ENCODE results near the gene NBR1.
"Not testable (repeated sequence)": the region's sequence is repeated elsewhere in the genome, so short reads cannot be mapped to it uniquely, and the experiment has no call there.

NBR1 gene

GRCh38 chr17:43153197-43153835 is 17.7 kb upstream of the NBR1 start:
- not testable (repeated sequence) for DNase-seq (ENCODE audit: low read depth in 2 of 2, low spot score in 1 of 2)

GRCh38 chr17:43155666-43156065 is 15.3 kb upstream of the NBR1 start:
- DNase-seq (ENCODE audit: low read depth in 2 of 2, low spot score in 1 of 2), result no peak

- not testable (repeated sequence) for DNase-seq (ENCODE audit: low read depth in 2 of 2, low spot score in 1 of 2)
These were observed 11.8 kb upstream of the NBR1 start for GRCh38 chr17:43159232-43159631.

- not testable (repeated sequence) for DNase-seq (ENCODE audit: low read depth in 2 of 2, low spot score in 1 of 2)
These were observed 11.1 kb upstream of the NBR1 start for GRCh38 chr17:43159957-43160356.

- not testable (repeated sequence) for DNase-seq (ENCODE audit: low read depth in 2 of 2, low spot score in 1 of 2)
These were observed 5.0 kb upstream of the NBR1 start for GRCh38 chr17:43165971-43166370.

GRCh38 chr17:43169561-43170139 is 1.4 kb upstream of the NBR1 start:
- no peak for DNase-seq (ENCODE audit: low read depth in 2 of 2, low spot score in 1 of 2)

- peak; percentile 62 to 77 for DNase-seq (ENCODE audit: low read depth in 2 of 2, low spot score in 1 of 2)
These were observed 761 bp upstream of the NBR1 start for GRCh38 chr17:43170140-43170765.

GRCh38 chr17:43171586-43172487 is 823 bp downstream of the NBR1 start:
- no peak for DNase-seq (ENCODE audit: low read depth in 2 of 2, low spot score in 1 of 2)

GRCh38 chr17:43175213-43176118 is 4.5 kb downstream of the NBR1 start:
- DNase-seq (ENCODE audit: low read depth in 2 of 2, low spot score in 1 of 2), result no peak

- no peak for DNase-seq (ENCODE audit: low read depth in 2 of 2, low spot score in 1 of 2)
These were observed 5.1 kb downstream of the NBR1 start for GRCh38 chr17:43176119-43176570.

- DNase-seq (ENCODE audit: low read depth in 2 of 2, low spot score in 1 of 2), result no peak
These were observed 12.9 kb downstream of the NBR1 start for GRCh38 chr17:43183921-43184320.

GRCh38 chr17:43186656-43187055 is 15.6 kb downstream of the NBR1 start:
- not testable (repeated sequence) for DNase-seq (ENCODE audit: low read depth in 2 of 2, low spot score in 1 of 2)

GRCh38 chr17:43193251-43193650 is 22.2 kb downstream of the NBR1 start:
- DNase-seq (ENCODE audit: low read depth in 2 of 2, low spot score in 1 of 2), result no peak

- no peak for DNase-seq (ENCODE audit: low read depth in 2 of 2, low spot score in 1 of 2)
These were observed 28.6 kb downstream of the NBR1 start for GRCh38 chr17:43199633-43200032.

GRCh38 chr17:43200127-43200526 is 29.1 kb downstream of the NBR1 start:
- no peak for DNase-seq (ENCODE audit: low read depth in 2 of 2, low spot score in 1 of 2)

GRCh38 chr17:43203013-43203412 is 32.0 kb downstream of the NBR1 start:
- DNase-seq (ENCODE audit: low read depth in 2 of 2, low spot score in 1 of 2), result not testable (repeated sequence)

- DNase-seq (ENCODE audit: low read depth in 2 of 2, low spot score in 1 of 2), result no peak
These were observed 39.6 kb downstream of the NBR1 start for GRCh38 chr17:43210576-43210975.

GRCh38 chr17:43211123-43211479 is 40.1 kb downstream of the NBR1 start:
- DNase-seq (ENCODE audit: low read depth in 2 of 2, low spot score in 1 of 2), result no peak

- peak; percentile 43 to 46 for DNase-seq (ENCODE audit: low read depth in 2 of 2, low spot score in 1 of 2)
These were observed 40.7 kb downstream of the NBR1 start, which contains the start of gene TMEM106A for GRCh38 chr17:43211480-43212402. TSS of gene TMEM106A (plus strand) at chr17:43211875. CDS start at chr17:43213042, 1,167 bp downstream.

All from stimulated activated CD8-positive, alpha-beta memory T cell treated with anti-CD3 and anti-CD28 coated beads, Interleukin-4, amount 100 ng/mL, for 4 hours (primary cell).